NT2/D1 (cell line): ENCODE data around the gene VMP1.

Source experiments
- SUZ12 ChIP-seq: IDR thresholded peaks from 2 replicates; pipeline ENCODE4 v1.6.1; 2011; ENCODE audit not compliant: insufficient read length, insufficient read depth; ENCODE audit errors: extremely low read depth
- YY1 ChIP-seq: IDR thresholded peaks from 2 replicates; pipeline ENCODE4 v1.6.1; 2011; ENCODE audit not compliant: insufficient read length, insufficient read depth

DNA sequence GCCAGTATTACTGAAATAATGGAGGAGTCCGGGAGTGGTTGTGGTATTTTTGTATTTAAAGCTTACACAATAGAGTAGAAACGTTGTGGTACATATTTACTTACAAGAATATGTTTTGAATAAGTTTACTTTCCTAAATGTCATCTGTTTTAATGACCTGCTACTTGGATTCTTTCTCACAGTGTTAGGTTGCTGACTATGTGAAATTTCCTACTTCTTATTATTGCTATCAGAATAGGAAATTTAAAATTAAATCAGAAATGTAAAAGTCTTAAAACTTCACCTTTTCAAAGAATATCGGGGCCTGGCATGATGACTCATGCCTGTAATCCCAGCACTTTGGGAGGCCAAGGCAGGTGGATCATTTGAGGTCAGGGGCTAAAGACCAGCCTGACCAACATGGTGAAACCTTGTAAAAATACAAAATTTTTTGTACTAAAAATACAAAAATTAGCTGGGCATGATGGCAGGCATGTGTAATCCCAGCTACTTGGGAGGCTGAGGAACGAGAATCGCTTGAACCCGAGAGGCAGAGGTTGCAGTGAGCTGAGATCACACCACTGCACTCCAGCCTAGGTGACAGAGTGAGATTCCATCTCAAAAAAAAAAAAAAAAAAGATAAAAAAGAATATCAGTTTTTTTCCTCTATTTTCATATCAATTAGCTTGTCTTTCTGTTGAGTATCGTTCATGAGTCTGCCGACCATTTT, 77.8 kb downstream of the VMP1 start:
- TF ChIP-seq YY1 (no peak), SUZ12 (no peak)
